Duodenal mucosa (tissue), 2 donors: ENCODE results near the gene CYP46A1.

ENCODE experiments used
- H3K27ac ChIP-seq: one replicate; pipeline ENCODE4 v1.7.0; 2013; ENCODE audit warnings: low read depth, low read length
- H3K27me3 ChIP-seq, 2 donors: one replicate each; pipeline ENCODE4 v1.7.0; 2013; ENCODE audit warnings: low read length in 2 of 2, control low read depth in 1 of 2; ENCODE audit not compliant: insufficient read depth in 2 of 2, control insufficient read depth in 1 of 2
- H3K36me3 ChIP-seq, 2 donors: one replicate each; pipeline ENCODE4 v1.7.0; 2013; ENCODE audit warnings: low read length in 2 of 2, control low read depth in 1 of 2; ENCODE audit not compliant: insufficient read depth in 2 of 2, control insufficient read depth in 1 of 2
- H3K4me1 ChIP-seq, 2 donors: one replicate each; pipeline ENCODE4 v1.7.0; 2013; ENCODE audit warnings: low read length in 2 of 2, control low read depth in 1 of 2; ENCODE audit not compliant: insufficient read depth in 2 of 2, control insufficient read depth in 1 of 2
- H3K4me3 ChIP-seq, 2 donors: one replicate each; pipeline ENCODE4 v1.7.0; 2013; ENCODE audit warnings: low read length in 2 of 2, low read depth in 1 of 2
- H3K9ac ChIP-seq, 2 donors: one replicate each; pipeline ENCODE4 v1.7.0; 2013; ENCODE audit warnings: low read length in 2 of 2, low read depth in 1 of 2
- H3K9me3 ChIP-seq, 2 donors: one replicate each; pipeline ENCODE4 v1.7.0; 2013; ENCODE audit warnings: low read length in 2 of 2, control low read depth in 1 of 2; ENCODE audit not compliant: control insufficient read depth in 1 of 2

The CYP46A1 gene

GRCh38 chr14:99698642-99699041 is 14.5 kb downstream of the CYP46A1 start:
- H3K27ac ChIP-seq: no peak overlapping the region
- H3K4me1 ChIP-seq: no peaks in the 10 kb centered on the region
- H3K36me3 ChIP-seq: no peaks in the 10 kb centered on the region
- H3K27me3 ChIP-seq: peaks cover 0 to 2% of the 10 kb centered on the region in 2 donors
- H3K9ac ChIP-seq: no peak overlapping the region
- peaks cover 7 to 9% of the 10 kb centered on the region in 2 donors for H3K9me3 ChIP-seq
- no peak overlapping the region for H3K4me3 ChIP-seq

GRCh38 chr14:99699085-99699760 is 15.1 kb downstream of the CYP46A1 start:
- Histone ChIP-seq H3K4me3 (no peak overlapping the region), H3K36me3 (no peaks in the 10 kb centered on the region), H3K9me3 (peaks cover 9 to 12% of the 10 kb centered on the region in 2 donors), H3K27me3 (no peaks in the 10 kb centered on the region), H3K4me1 (no peaks in the 10 kb centered on the region), H3K27ac (no peak overlapping the region), H3K9ac (no peak overlapping the region)

GRCh38 chr14:99699861-99700260 is 15.8 kb downstream of the CYP46A1 start:
- Histone ChIP-seq H3K4me3 (no peak overlapping the region), H3K4me1 (no peaks in the 10 kb centered on the region), H3K9ac (no peak overlapping the region), H3K9me3 (peaks cover 9 to 12% of the 10 kb centered on the region in 2 donors), H3K27ac (no peak overlapping the region), H3K27me3 (no peaks in the 10 kb centered on the region), H3K36me3 (no peaks in the 10 kb centered on the region)

- Histone ChIP-seq H3K9me3 (peaks cover 9 to 12% of the 10 kb centered on the region in 2 donors), H3K36me3 (no peaks in the 10 kb centered on the region), H3K9ac (no peak overlapping the region), H3K4me3 (no peak overlapping the region), H3K4me1 (no peaks in the 10 kb centered on the region), H3K27ac (no peak overlapping the region), H3K27me3 (no peaks in the 10 kb centered on the region)
These were observed 16.3 kb downstream of the CYP46A1 start for GRCh38 chr14:99700379-99700778.

GRCh38 chr14:99701260-99701659 is 17.2 kb downstream of the CYP46A1 start:
- Histone ChIP-seq H3K9ac (no peak overlapping the region), H3K4me1 (no peaks in the 10 kb centered on the region), H3K4me3 (no peak overlapping the region), H3K27ac (no peak overlapping the region), H3K9me3 (peaks cover 9 to 12% of the 10 kb centered on the region in 2 donors), H3K36me3 (no peaks in the 10 kb centered on the region), H3K27me3 (no peaks in the 10 kb centered on the region)

- Histone ChIP-seq H3K4me1 (no peaks in the 10 kb centered on the region), H3K36me3 (no peaks in the 10 kb centered on the region), H3K9me3 (peaks cover 9 to 12% of the 10 kb centered on the region in 2 donors), H3K4me3 (no peak overlapping the region), H3K27ac (no peak overlapping the region), H3K9ac (no peak overlapping the region), H3K27me3 (no peaks in the 10 kb centered on the region)
These were observed 18.0 kb downstream of the CYP46A1 start for GRCh38 chr14:99702115-99702514.

- H3K36me3 ChIP-seq: no peaks in the 10 kb centered on the region
- no peak overlapping the region for H3K27ac ChIP-seq
- H3K4me1 ChIP-seq: no peaks in the 10 kb centered on the region
- no peaks in the 10 kb centered on the region for H3K27me3 ChIP-seq
- no peak overlapping the region for H3K4me3 ChIP-seq
- H3K9ac ChIP-seq: no peak overlapping the region
- H3K9me3 ChIP-seq: peaks cover 9 to 12% of the 10 kb centered on the region in 2 donors
These were observed 19.3 kb downstream of the CYP46A1 start for GRCh38 chr14:99703381-99703780.

GRCh38 chr14:99704037-99704436 is 19.9 kb downstream of the CYP46A1 start:
- Histone ChIP-seq H3K27me3 (no peaks in the 10 kb centered on the region), H3K9ac (no peak overlapping the region)

GRCh38 chr14:99706107-99706900 is 22.2 kb downstream of the CYP46A1 start:
- Histone ChIP-seq H3K27me3 (no peaks in the 10 kb centered on the region), H3K36me3 (no peaks in the 10 kb centered on the region), H3K9me3 (peaks cover 9 to 12% of the 10 kb centered on the region in 2 donors), H3K4me1 (no peaks in the 10 kb centered on the region), H3K9ac (no peak overlapping the region), H3K4me3 (no peak overlapping the region), H3K27ac (no peak overlapping the region)

More at GRCh38 chr14:99704037-99704436, 19.9 kb downstream of the CYP46A1 start:
- Histone ChIP-seq H3K9me3 (peaks cover 9 to 12% of the 10 kb centered on the region in 2 donors), H3K4me3 (no peak overlapping the region), H3K4me1 (no peaks in the 10 kb centered on the region), H3K27ac (no peak overlapping the region), H3K36me3 (no peaks in the 10 kb centered on the region)

- Histone ChIP-seq H3K4me3 (no peak overlapping the region), H3K27me3 (no peaks in the 10 kb centered on the region), H3K27ac (no peak overlapping the region), H3K9me3 (peaks cover 9 to 12% of the 10 kb centered on the region in 2 donors), H3K9ac (no peak overlapping the region), H3K36me3 (no peaks in the 10 kb centered on the region), H3K4me1 (no peaks in the 10 kb centered on the region)
These were observed 23.3 kb downstream of the CYP46A1 start for GRCh38 chr14:99707420-99707819.
